H9 (cell line): ENCODE measurements around the gene CEP131. TPM values are rescaled to one million over a fixed set of nuclear protein-coding genes. Genes with fewer than 3 reads are reported as not detected.
A peak's percentile ranks its signal among the peaks of the same experiment; 100 is the strongest.

ENCODE experiments used
- DNase-seq: peaks from one replicate; pipeline ENCODE4 v3.0.0-alpha.2; 2017
- H2AFZ ChIP-seq: one replicate; pipeline ENCODE4 v1.6.1; 2013; ENCODE audit warnings: mild to moderate bottlenecking, low read length, control low read depth, moderate library complexity
- H2AK5ac ChIP-seq: 2 replicates; pipeline ENCODE4 v1.6.1; 2013; ENCODE audit warnings: low read length, control low read depth, mixed read lengths; ENCODE audit not compliant: insufficient read length
- H2BK120ac ChIP-seq: one replicate; pipeline ENCODE4 v1.6.1; 2013; ENCODE audit warnings: low read depth, mild to moderate bottlenecking, low read length, control low read depth, inconsistent platforms; ENCODE audit not compliant: poor library complexity, severe bottlenecking
- H2BK12ac ChIP-seq: 2 replicates; pipeline ENCODE4 v1.6.1; 2013; ENCODE audit warnings: low read length, control low read depth, mixed read lengths, low read depth; ENCODE audit not compliant: insufficient read length
- H2BK15ac ChIP-seq: 2 replicates; pipeline ENCODE4 v1.6.1; 2013; ENCODE audit warnings: low read depth, low read length, control low read depth
- H2BK20ac ChIP-seq: one replicate; pipeline ENCODE4 v1.6.1; 2013; ENCODE audit warnings: low read depth, mild to moderate bottlenecking, low read length, control low read depth, inconsistent platforms; ENCODE audit not compliant: poor library complexity, severe bottlenecking
- H2BK5ac ChIP-seq: 2 replicates; pipeline ENCODE4 v1.6.1; 2013; ENCODE audit warnings: low read length, control low read depth, mixed read lengths; ENCODE audit not compliant: insufficient read length
- H3K14ac ChIP-seq: 2 replicates; pipeline ENCODE4 v1.6.1; 2013; ENCODE audit warnings: low read length, control low read depth; ENCODE audit not compliant: insufficient read depth
- H3K18ac ChIP-seq: 2 replicates; pipeline ENCODE4 v1.6.1; 2013; ENCODE audit warnings: low read depth, mild to moderate bottlenecking, mixed read lengths, low read length, control low read depth; ENCODE audit not compliant: insufficient read length
- H3K23ac ChIP-seq: 2 replicates; pipeline ENCODE4 v1.6.1; 2013; ENCODE audit warnings: low read length, control low read depth, mixed read lengths, low read depth; ENCODE audit not compliant: insufficient read length
- H3K23me2 ChIP-seq: 2 replicates; pipeline ENCODE4 v1.6.1; 2013; ENCODE audit warnings: low read depth, mild to moderate bottlenecking, mixed read lengths, low read length, control low read depth; ENCODE audit not compliant: insufficient read length, poor library complexity, severe bottlenecking
- H3K27ac ChIP-seq: 2 replicates; pipeline ENCODE4 v1.5.1; 2013; ENCODE audit warnings: low read length, control low read depth, mixed read lengths, low read depth; ENCODE audit not compliant: insufficient read length
- H3K27me3 ChIP-seq: 2 replicates; pipeline ENCODE4 v1.6.1; 2013; ENCODE audit warnings: low read length, control low read depth, inconsistent platforms; ENCODE audit not compliant: insufficient read depth
- H3K4ac ChIP-seq: 2 replicates; pipeline ENCODE4 v1.6.1; 2013; ENCODE audit warnings: low read depth, mild to moderate bottlenecking, control low read depth, inconsistent platforms, low read length, moderate library complexity
- H3K4me1 ChIP-seq: 2 replicates; pipeline ENCODE4 v1.6.1; 2013; ENCODE audit warnings: low read length, control low read depth, inconsistent platforms; ENCODE audit not compliant: insufficient read depth
- H3K4me2 ChIP-seq: 2 replicates; pipeline ENCODE4 v1.6.1; 2013; ENCODE audit warnings: low read length, control low read depth, mixed read lengths; ENCODE audit not compliant: insufficient read length, insufficient read depth
- H3K56ac ChIP-seq: 2 replicates; pipeline ENCODE4 v1.6.1; 2013; ENCODE audit warnings: low read depth, mild to moderate bottlenecking, mixed read lengths, low read length, control low read depth; ENCODE audit not compliant: insufficient read length
- H3K79me1 ChIP-seq: 2 replicates; pipeline ENCODE4 v1.6.1; 2013; ENCODE audit warnings: low read depth, mild to moderate bottlenecking, moderate library complexity, low read length, control low read depth, inconsistent platforms; ENCODE audit not compliant: insufficient read depth, poor library complexity, severe bottlenecking
- H3K79me2 ChIP-seq: 2 replicates; pipeline ENCODE4 v1.6.1; 2013; ENCODE audit warnings: low read length, control low read depth, inconsistent platforms; ENCODE audit not compliant: insufficient read depth
- H3K9ac ChIP-seq: 2 replicates; pipeline ENCODE4 v1.6.1; 2013; ENCODE audit warnings: low read length, control low read depth, mixed read lengths; ENCODE audit not compliant: insufficient read length; ENCODE audit errors: extremely low read depth
- H3K9me3 ChIP-seq: one replicate; pipeline ENCODE4 v1.6.1; 2013; ENCODE audit warnings: low read depth, low read length, inconsistent platforms; ENCODE audit not compliant: control insufficient read depth
- H3T11ph ChIP-seq: one replicate; pipeline ENCODE4 v1.6.1; 2013; ENCODE audit warnings: mild to moderate bottlenecking, low read length, control low read depth, inconsistent platforms
- H4K20me1 ChIP-seq: one replicate; pipeline ENCODE4 v1.6.1; 2013; ENCODE audit not compliant: control insufficient read depth, insufficient read length, insufficient read depth
- H4K5ac ChIP-seq: 2 replicates; pipeline ENCODE4 v1.6.1; 2013; ENCODE audit warnings: low read depth, mild to moderate bottlenecking, mixed read lengths, low read length, control low read depth; ENCODE audit not compliant: insufficient read length
- H4K8ac ChIP-seq: replicated peaks from 2 replicates; pipeline ENCODE4 v1.6.1; 2013; ENCODE audit warnings: low read length, control low read depth, mixed read lengths, low read depth; ENCODE audit not compliant: insufficient read length
- H4K91ac ChIP-seq: 2 replicates; pipeline ENCODE4 v1.6.1; 2013; ENCODE audit warnings: low read depth, mild to moderate bottlenecking, moderate library complexity, mixed read lengths, low read length, control low read depth; ENCODE audit not compliant: insufficient read length
- H3K27ac Mint-ChIP-seq, 3 experiments: 2 replicates in 2 of 3; 3 replicates in 1 of 3; pipeline ENCODE4 v1.8.0; 2020 to 2021; ENCODE audit warnings: mixed read lengths in 3 of 3, mild to moderate bottlenecking in 1 of 3, moderate library complexity in 1 of 3
- H3K27me3 Mint-ChIP-seq: 2 replicates; pipeline ENCODE4 v1.8.0; 2021; ENCODE audit warnings: low read depth, mild to moderate bottlenecking, moderate library complexity, mixed read lengths
- H3K36me3 Mint-ChIP-seq, 3 experiments: 2 replicates in 2 of 3; 3 replicates in 1 of 3; pipeline ENCODE4 v1.8.0; 2020 to 2021; ENCODE audit warnings: low read depth in 3 of 3, mixed read lengths in 3 of 3; ENCODE audit not compliant: insufficient read depth in 1 of 3
- H3K4me1 Mint-ChIP-seq, 2 experiments: 2 replicates each; pipeline ENCODE4 v1.8.0; 2020; ENCODE audit warnings: mixed read lengths in 2 of 2
- H3K4me3 Mint-ChIP-seq, 2 experiments: 2 replicates in 1 of 2; 3 replicates in 1 of 2; pipeline ENCODE4 v1.8.0; 2020 to 2021; ENCODE audit warnings: mild to moderate bottlenecking in 2 of 2, mixed read lengths in 2 of 2, moderate library complexity in 1 of 2
- H3K9me3 Mint-ChIP-seq, 2 experiments: 2 replicates in 1 of 2; 3 replicates in 1 of 2; pipeline ENCODE4 v1.8.0; 2020; ENCODE audit warnings: mild to moderate bottlenecking in 2 of 2, mixed read lengths in 2 of 2, moderate library complexity in 1 of 2
- WGBS: extraction: QIAGEN DNeasy Blood & Tissue Kit; methylation state at CpG from one replicate; pipeline ENCODE4 v1.1.7; 2013; ENCODE audit warnings: missing lambda C conversion rate, low lambda C conversion rate, mixed read lengths; ENCODE audit not compliant: insufficient read length; ENCODE audit errors: extremely low coverage; 5-methylcytosine and 5-hydroxymethylcytosine counted together
- total RNA-seq: library from RNA; stranded (reverse); gene quantifications from 2 replicates; pipeline ENCODE4 v1.2.1, GENCODE V29; 2021
- TF ChIP-seq, protein P1 (sequence below): fragments of 200-600 bp; sonication (generic); conservative IDR thresholded peaks from 3 replicates; pipeline ENCODE4 v1.8.0; 2021; ENCODE audit warnings: antibody characterized with exemption, mild to moderate bottlenecking

The CEP131 gene
- total RNA-seq, 1 experiment from 2014 or later, result 16.3 TPM

DNA sequence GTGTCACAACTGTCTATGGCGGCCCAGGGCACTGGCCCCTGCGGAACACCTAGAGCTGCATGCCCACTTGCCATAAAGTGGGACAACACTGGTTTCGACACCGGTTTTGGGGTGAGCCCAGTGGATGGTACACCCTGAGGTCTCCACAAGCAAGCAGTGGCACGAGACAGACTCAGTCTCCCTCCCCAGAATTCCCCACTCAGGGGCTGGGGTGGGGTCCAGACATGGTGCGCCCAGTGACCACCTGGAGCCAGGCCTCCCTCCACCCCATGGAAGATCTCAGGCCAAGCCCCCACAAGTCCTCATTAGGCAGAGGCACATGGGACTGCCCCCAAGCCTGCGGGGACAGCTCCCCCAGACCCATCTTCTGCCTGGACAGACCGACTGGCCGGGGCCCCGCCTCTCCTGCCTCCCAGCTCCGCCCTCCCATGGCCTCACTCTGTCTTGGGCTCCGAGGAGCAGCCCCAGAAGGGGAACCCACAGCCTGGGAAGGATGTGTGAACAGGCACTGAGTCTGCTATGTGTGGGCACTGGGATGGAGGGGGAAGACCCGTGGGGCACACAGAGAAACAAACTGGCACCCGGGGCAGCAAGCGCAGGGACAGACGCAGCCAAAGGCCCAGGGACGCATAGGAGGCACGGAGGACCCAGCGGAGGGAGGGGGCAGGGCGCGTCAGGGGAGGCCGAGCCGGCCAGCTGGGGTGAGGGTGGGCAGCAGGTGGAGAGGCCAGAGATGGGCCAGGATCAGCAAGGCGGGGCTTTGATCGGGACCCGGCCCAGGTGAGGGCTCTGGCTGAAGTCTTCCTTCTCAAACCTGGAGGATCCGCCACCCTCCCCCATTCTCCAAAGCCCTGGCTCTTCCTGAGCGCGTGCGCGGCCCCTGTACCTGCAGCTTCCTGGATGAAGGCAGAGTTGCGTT is 13.3 kb upstream of the CEP131 start:
- Histone ChIP-seq H3K79me2 (peaks cover 4% of the 10 kb centered on the region), H2AFZ (no peak overlapping the region), H3K4ac (no peak overlapping the region)

More for the DNA sequence above, 13.3 kb upstream of the CEP131 start:
- H2BK15ac ChIP-seq, result no peak overlapping the region
- H3K4me1 ChIP-seq, result no peaks in the 10 kb centered on the region
- H2BK20ac ChIP-seq, result no peak overlapping the region
- no peak overlapping the region for H3T11ph ChIP-seq
- Mint-ChIP-seq H3K9me3 (no peaks in the 10 kb centered on the region; a peak in 1 of 5 replicates), H3K36me3 (peaks cover 6 to 8% (median 7%) of the 10 kb centered on the region in 3 experiments), H3K27me3 (no peaks in the 10 kb centered on the region), H3K4me3 (no peak overlapping the region), H3K27ac (peak overlapping the region in 1 of 3 experiments; percentile 27; a peak in 1 of 7 replicates), H3K4me1 (peaks cover 10 to 16% of the 10 kb centered on the region in 2 experiments)
- no peak overlapping the region for H3K56ac ChIP-seq
- no peaks in the 10 kb centered on the region for H3K27me3 ChIP-seq
- H3K23me2 ChIP-seq, result peaks cover 12% of the 10 kb centered on the region
- no peak overlapping the region for H2AK5ac ChIP-seq
- H4K91ac ChIP-seq, result no peak overlapping the region
- TF ChIP-seq, protein P1, sequence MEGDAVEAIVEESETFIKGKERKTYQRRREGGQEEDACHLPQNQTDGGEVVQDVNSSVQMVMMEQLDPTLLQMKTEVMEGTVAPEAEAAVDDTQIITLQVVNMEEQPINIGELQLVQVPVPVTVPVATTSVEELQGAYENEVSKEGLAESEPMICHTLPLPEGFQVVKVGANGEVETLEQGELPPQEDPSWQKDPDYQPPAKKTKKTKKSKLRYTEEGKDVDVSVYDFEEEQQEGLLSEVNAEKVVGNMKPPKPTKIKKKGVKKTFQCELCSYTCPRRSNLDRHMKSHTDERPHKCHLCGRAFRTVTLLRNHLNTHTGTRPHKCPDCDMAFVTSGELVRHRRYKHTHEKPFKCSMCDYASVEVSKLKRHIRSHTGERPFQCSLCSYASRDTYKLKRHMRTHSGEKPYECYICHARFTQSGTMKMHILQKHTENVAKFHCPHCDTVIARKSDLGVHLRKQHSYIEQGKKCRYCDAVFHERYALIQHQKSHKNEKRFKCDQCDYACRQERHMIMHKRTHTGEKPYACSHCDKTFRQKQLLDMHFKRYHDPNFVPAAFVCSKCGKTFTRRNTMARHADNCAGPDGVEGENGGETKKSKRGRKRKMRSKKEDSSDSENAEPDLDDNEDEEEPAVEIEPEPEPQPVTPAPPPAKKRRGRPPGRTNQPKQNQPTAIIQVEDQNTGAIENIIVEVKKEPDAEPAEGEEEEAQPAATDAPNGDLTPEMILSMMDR, result no peak
- no peak overlapping the region for H3K18ac ChIP-seq
- no CpG with 5 or more reads among the region's 32 CpGs for WGBS
- H2BK5ac ChIP-seq, result no peak overlapping the region
- H3K9ac ChIP-seq, result no peak overlapping the region
- no peak overlapping the region for H2BK120ac ChIP-seq
- H4K20me1 ChIP-seq, result no peaks in the 10 kb centered on the region
- no peak overlapping the region for H4K8ac ChIP-seq
- no peak overlapping the region for H3K23ac ChIP-seq
- no peak overlapping the region for H4K5ac ChIP-seq
- no peak overlapping the region for H3K27ac ChIP-seq
- peaks cover 3% of the 10 kb centered on the region for H3K79me1 ChIP-seq
- no peaks in the 10 kb centered on the region for H3K9me3 ChIP-seq
- H2BK12ac ChIP-seq, result no peak overlapping the region
- H3K14ac ChIP-seq, result no peak overlapping the region; the same call in 1 of the 2 replicates
- DNase-seq, result no peak
- no peak overlapping the region for H3K4me2 ChIP-seq
